Liver (tissue), 9 donors: Measurements from ENCODE around the gene UAP1. TPM values are rescaled to one million over a fixed set of nuclear protein-coding genes. Genes with fewer than 3 reads are reported as not detected.

Source experiments
- DNase-seq: peaks from one replicate; pipeline ENCODE4 v3.0.0-alpha.2; 2017; ENCODE audit warnings: low spot score
- H3K27ac ChIP-seq, 2 donors: one replicate each; pipeline ENCODE4 v1.7.0; 2013; ENCODE audit warnings: inconsistent platforms in 2 of 2, low read length in 2 of 2, control low read depth in 1 of 2, low read depth in 1 of 2, mild to moderate bottlenecking in 1 of 2
- H3K27me3 ChIP-seq, 4 donors: one replicate each; pipeline versions ENCODE4 v1.6.1 to v1.7.0; 2013; ENCODE audit warnings: low read length in 3 of 4, inconsistent platforms in 1 of 4, mild to moderate bottlenecking in 1 of 4, moderate library complexity in 1 of 4; ENCODE audit not compliant: control insufficient read depth in 4 of 4, insufficient read depth in 4 of 4
- H3K36me3 ChIP-seq, 4 donors: one replicate each; pipeline versions ENCODE4 v1.6.1 to v1.7.0; 2013; ENCODE audit warnings: low read length in 3 of 4, mild to moderate bottlenecking in 3 of 4, low read depth in 1 of 4, moderate library complexity in 1 of 4; ENCODE audit not compliant: control insufficient read depth in 4 of 4, insufficient read depth in 3 of 4
- H3K4me1 ChIP-seq, 4 donors: one replicate each; pipeline versions ENCODE4 v1.6.1 to v1.7.0; 2013; ENCODE audit warnings: low read length in 3 of 4, mild to moderate bottlenecking in 3 of 4, moderate library complexity in 1 of 4; ENCODE audit not compliant: control insufficient read depth in 4 of 4, insufficient read depth in 4 of 4
- H3K4me3 ChIP-seq, 3 donors: one replicate each; pipeline versions ENCODE4 v1.6.1 to v1.7.0; 2013; ENCODE audit warnings: low read length in 3 of 3, control low read depth in 1 of 3, low read depth in 1 of 3, mild to moderate bottlenecking in 1 of 3
- H3K9ac ChIP-seq, 2 donors: one replicate each; pipeline ENCODE4 v1.7.0; 2013; ENCODE audit warnings: low read length in 2 of 2, mild to moderate bottlenecking in 2 of 2, moderate library complexity in 2 of 2, control low read depth in 1 of 2, low read depth in 1 of 2
- H3K9me3 ChIP-seq, 4 donors: one replicate each; pipeline versions ENCODE4 v1.6.1 to v1.7.0; 2013; ENCODE audit warnings: low read length in 3 of 4; ENCODE audit not compliant: control insufficient read depth in 4 of 4
- EGR1 ChIP-seq, 2 donors: IDR thresholded peaks; 2 replicates each; pipeline ENCODE4 v1.6.1; 2016 to 2018; ENCODE audit warnings: antibody characterized with exemption in 2 of 2, low read depth in 2 of 2
- FOXA1 ChIP-seq: IDR thresholded peaks from 2 replicates; pipeline ENCODE4 v1.6.1; 2016; ENCODE audit warnings: antibody characterized with exemption
- FOXA2 ChIP-seq: IDR thresholded peaks from 2 replicates; pipeline ENCODE4 v1.6.1; 2016; ENCODE audit warnings: antibody characterized with exemption
- GABPA ChIP-seq, 2 donors: IDR thresholded peaks in 1 of 2; conservative IDR thresholded peaks in 1 of 2; 2 replicates each; pipeline ENCODE4 v1.6.1; 2016; ENCODE audit warnings: antibody characterized with exemption in 2 of 2, mild to moderate bottlenecking in 1 of 2, moderate library complexity in 1 of 2
- HNF4A ChIP-seq, 2 donors: conservative IDR thresholded peaks; 2 replicates each; pipeline ENCODE4 v1.6.1; 2016; ENCODE audit warnings: antibody characterized with exemption in 2 of 2, mild to moderate bottlenecking in 2 of 2
- HNF4G ChIP-seq: IDR thresholded peaks from 2 replicates; pipeline ENCODE4 v1.6.1; 2016; ENCODE audit warnings: antibody characterized with exemption
- JUND ChIP-seq, 2 donors: IDR thresholded peaks; 2 replicates each; pipeline ENCODE4 v1.6.1; 2016; ENCODE audit warnings: antibody characterized with exemption in 2 of 2
- NR2F2 ChIP-seq: IDR thresholded peaks from 2 replicates; pipeline ENCODE4 v1.6.1; 2016; ENCODE audit warnings: antibody characterized with exemption
- RAD21 ChIP-seq, 2 donors: IDR thresholded peaks; 2 replicates each; pipeline ENCODE4 v1.6.1; 2016; ENCODE audit warnings: antibody characterized with exemption in 2 of 2, mild to moderate bottlenecking in 2 of 2
- RXRA ChIP-seq, 2 donors: IDR thresholded peaks; 2 replicates each; pipeline ENCODE4 v1.6.1; 2017 to 2018; ENCODE audit warnings: antibody characterized with exemption in 2 of 2, mild to moderate bottlenecking in 1 of 2
- SP1 ChIP-seq: IDR thresholded peaks from 2 replicates; pipeline ENCODE4 v1.6.1; 2018; ENCODE audit warnings: antibody characterized with exemption, mild to moderate bottlenecking
- TAF1 ChIP-seq: conservative IDR thresholded peaks from 2 replicates; pipeline ENCODE4 v1.6.1; 2016; ENCODE audit warnings: antibody characterized with exemption, mild to moderate bottlenecking
- YY1 ChIP-seq: IDR thresholded peaks from 2 replicates; pipeline ENCODE4 v1.6.1; 2016; ENCODE audit warnings: antibody characterized with exemption, mild to moderate bottlenecking
- WGBS: extraction: QIAGEN DNeasy Blood & Tissue Kit; methylation state at CpG from one replicate; pipeline ENCODE4 v1.1.7; 2013; 5-methylcytosine and 5-hydroxymethylcytosine counted together
- polyA plus RNA-seq, 2 donors: library from polyadenylated mRNA; stranded (reverse) in 1 of 2; unstranded in 1 of 2; fragments of 200-250 nt in 1 of 2; fragments of >200 nt in 1 of 2; fragmentation: Nextera tagmentation in 1 of 2; extraction: Ambion mirVana in 1 of 2; gene quantifications; one replicate each; pipeline versions ENCODE4 v1.2.1 to v1.2.3, GENCODE V29; 2013 to 2015
- total RNA-seq, 2 donors: library from RNA; depleted of rRNA; stranded (reverse); fragments of >200 nt; gene quantifications; one replicate each; pipeline ENCODE4 v1.2.3, GENCODE V29; 2014
- TF ChIP-seq, protein P1 (sequence below): IDR thresholded peaks from 2 replicates; pipeline ENCODE4 v1.6.1; 2016; ENCODE audit warnings: antibody characterized with exemption
- TF ChIP-seq, protein P2 (sequence below): IDR thresholded peaks from 2 replicates; pipeline ENCODE4 v1.6.1; 2016; ENCODE audit warnings: antibody characterized with exemption
- TF ChIP-seq, protein P3 (sequence below): IDR thresholded peaks from 2 replicates; pipeline ENCODE4 v1.6.1; 2016; ENCODE audit warnings: antibody characterized with exemption
- TF ChIP-seq, protein P4 (sequence below): fragments of 150-350 bp; IDR thresholded peaks from 2 replicates; pipeline ENCODE4 v1.5.1; 2017; ENCODE audit warnings: improper control_type of control experiment, low read depth, low read length; ENCODE audit not compliant: missing input control
- TF ChIP-seq, protein P5 (sequence below): IDR thresholded peaks from 2 replicates; pipeline ENCODE4 v1.6.1; 2016; ENCODE audit warnings: antibody characterized with exemption, mild to moderate bottlenecking
- donor health status: healthy.
- donor health status: healthy.
- donor health status: healthy.
- donor health status: healthy.
- donor health status: healthy.

UAP1 gene
- total and polyA plus RNA-seq, 4 donors, result 28.9 to 120 (median 51.7) TPM

DNA sequence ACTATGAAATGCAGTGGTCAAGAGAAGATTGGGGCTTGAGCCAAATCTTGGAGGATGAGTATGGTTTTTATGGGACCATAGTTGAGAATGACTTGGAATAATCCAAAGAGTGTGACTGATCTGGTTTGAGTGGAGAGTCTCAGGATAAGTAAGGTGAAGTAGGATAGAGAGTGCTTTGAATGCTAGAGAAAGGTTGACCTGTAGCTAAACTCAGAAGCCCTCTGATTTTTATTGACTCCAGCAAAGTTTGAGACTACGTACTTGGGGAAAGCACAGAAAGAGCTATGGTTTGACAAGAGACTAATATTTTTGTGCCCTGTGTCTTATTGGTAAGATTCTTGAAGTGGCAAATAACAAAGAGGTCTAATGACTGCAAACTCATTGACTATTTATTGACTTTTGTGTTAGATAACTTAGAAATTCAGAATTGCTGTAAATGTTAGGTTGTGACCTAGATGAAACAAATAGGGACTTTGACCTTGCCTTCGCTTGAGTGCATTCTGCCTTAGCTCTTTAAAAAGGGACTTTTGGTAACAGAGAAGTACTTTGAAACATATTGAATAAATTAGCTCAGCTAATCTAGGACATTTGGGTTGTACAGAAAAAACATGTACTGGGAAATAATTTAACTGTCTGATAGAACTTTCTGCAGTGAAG lies 35.1 kb downstream of the UAP1 start:
- Histone ChIP-seq H3K4me3 (no peak overlapping the region), H3K36me3 (peaks cover 5 to 52% (median 30%) of the 10 kb centered on the region in 4 donors), H3K9ac (no peak overlapping the region), H3K27me3 (no peaks in the 10 kb centered on the region), H3K9me3 (no peaks in the 10 kb centered on the region), H3K27ac (peak overlapping the region; percentile 45 to 72), H3K4me1 (peaks cover 9 to 21% (median 13%) of the 10 kb centered on the region in 4 donors)
- TF ChIP-seq HNF4G (peak; percentile 91), HNF4A (conservative IDR thresholded peaks at IDR 0.05) (peak; percentile 99), GABPA (IDR thresholded peaks at IDR 0.05 in 1 of 2, conservative IDR thresholded peaks at IDR 0.05 in 1 of 2) (peak in 1 of 2 donors; percentile 31), FOXA1 (peak; percentile 23), TAF1 (no peak), YY1 (peak; percentile 63), RAD21 (IDR thresholded peaks at IDR 0.05) (peak; percentile 36 to 54), RXRA (IDR thresholded peaks at IDR 0.05) (peak; percentile 92 to 94), EGR1 (IDR thresholded peaks at IDR 0.05; ENCODE audit: low read depth in 2 of 2) (no peak), SP1 (peak; percentile 98), NR2F2 (peak; percentile 51), JUND (IDR thresholded peaks at IDR 0.05) (peak; percentile 66 to 87), FOXA2 (peak; percentile 59)
- TF ChIP-seq, protein P1, sequence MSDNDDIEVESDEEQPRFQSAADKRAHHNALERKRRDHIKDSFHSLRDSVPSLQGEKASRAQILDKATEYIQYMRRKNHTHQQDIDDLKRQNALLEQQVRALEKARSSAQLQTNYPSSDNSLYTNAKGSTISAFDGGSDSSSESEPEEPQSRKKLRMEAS, result peak; percentile 81
- TF ChIP-seq, protein P2, sequence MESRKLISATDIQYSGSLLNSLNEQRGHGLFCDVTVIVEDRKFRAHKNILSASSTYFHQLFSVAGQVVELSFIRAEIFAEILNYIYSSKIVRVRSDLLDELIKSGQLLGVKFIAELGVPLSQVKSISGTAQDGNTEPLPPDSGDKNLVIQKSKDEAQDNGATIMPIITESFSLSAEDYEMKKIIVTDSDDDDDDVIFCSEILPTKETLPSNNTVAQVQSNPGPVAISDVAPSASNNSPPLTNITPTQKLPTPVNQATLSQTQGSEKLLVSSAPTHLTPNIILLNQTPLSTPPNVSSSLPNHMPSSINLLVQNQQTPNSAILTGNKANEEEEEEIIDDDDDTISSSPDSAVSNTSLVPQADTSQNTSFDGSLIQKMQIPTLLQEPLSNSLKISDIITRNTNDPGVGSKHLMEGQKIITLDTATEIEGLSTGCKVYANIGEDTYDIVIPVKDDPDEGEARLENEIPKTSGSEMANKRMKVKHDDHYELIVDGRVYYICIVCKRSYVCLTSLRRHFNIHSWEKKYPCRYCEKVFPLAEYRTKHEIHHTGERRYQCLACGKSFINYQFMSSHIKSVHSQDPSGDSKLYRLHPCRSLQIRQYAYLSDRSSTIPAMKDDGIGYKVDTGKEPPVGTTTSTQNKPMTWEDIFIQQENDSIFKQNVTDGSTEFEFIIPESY, result peak; percentile 69
- TF ChIP-seq, protein P3, sequence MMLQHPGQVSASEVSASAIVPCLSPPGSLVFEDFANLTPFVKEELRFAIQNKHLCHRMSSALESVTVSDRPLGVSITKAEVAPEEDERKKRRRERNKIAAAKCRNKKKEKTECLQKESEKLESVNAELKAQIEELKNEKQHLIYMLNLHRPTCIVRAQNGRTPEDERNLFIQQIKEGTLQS, result peak; percentile 26
- TF ChIP-seq, protein P4, sequence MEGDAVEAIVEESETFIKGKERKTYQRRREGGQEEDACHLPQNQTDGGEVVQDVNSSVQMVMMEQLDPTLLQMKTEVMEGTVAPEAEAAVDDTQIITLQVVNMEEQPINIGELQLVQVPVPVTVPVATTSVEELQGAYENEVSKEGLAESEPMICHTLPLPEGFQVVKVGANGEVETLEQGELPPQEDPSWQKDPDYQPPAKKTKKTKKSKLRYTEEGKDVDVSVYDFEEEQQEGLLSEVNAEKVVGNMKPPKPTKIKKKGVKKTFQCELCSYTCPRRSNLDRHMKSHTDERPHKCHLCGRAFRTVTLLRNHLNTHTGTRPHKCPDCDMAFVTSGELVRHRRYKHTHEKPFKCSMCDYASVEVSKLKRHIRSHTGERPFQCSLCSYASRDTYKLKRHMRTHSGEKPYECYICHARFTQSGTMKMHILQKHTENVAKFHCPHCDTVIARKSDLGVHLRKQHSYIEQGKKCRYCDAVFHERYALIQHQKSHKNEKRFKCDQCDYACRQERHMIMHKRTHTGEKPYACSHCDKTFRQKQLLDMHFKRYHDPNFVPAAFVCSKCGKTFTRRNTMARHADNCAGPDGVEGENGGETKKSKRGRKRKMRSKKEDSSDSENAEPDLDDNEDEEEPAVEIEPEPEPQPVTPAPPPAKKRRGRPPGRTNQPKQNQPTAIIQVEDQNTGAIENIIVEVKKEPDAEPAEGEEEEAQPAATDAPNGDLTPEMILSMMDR, result no peak
- TF ChIP-seq, protein P5, sequence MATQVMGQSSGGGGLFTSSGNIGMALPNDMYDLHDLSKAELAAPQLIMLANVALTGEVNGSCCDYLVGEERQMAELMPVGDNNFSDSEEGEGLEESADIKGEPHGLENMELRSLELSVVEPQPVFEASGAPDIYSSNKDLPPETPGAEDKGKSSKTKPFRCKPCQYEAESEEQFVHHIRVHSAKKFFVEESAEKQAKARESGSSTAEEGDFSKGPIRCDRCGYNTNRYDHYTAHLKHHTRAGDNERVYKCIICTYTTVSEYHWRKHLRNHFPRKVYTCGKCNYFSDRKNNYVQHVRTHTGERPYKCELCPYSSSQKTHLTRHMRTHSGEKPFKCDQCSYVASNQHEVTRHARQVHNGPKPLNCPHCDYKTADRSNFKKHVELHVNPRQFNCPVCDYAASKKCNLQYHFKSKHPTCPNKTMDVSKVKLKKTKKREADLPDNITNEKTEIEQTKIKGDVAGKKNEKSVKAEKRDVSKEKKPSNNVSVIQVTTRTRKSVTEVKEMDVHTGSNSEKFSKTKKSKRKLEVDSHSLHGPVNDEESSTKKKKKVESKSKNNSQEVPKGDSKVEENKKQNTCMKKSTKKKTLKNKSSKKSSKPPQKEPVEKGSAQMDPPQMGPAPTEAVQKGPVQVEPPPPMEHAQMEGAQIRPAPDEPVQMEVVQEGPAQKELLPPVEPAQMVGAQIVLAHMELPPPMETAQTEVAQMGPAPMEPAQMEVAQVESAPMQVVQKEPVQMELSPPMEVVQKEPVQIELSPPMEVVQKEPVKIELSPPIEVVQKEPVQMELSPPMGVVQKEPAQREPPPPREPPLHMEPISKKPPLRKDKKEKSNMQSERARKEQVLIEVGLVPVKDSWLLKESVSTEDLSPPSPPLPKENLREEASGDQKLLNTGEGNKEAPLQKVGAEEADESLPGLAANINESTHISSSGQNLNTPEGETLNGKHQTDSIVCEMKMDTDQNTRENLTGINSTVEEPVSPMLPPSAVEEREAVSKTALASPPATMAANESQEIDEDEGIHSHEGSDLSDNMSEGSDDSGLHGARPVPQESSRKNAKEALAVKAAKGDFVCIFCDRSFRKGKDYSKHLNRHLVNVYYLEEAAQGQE, result peak; percentile 64
- DNase-seq, result no peak
- 43% methylated on average over 2 of the region's 2 CpGs for WGBS
